ENCODE data around the gene PCDH18.

DNA sequence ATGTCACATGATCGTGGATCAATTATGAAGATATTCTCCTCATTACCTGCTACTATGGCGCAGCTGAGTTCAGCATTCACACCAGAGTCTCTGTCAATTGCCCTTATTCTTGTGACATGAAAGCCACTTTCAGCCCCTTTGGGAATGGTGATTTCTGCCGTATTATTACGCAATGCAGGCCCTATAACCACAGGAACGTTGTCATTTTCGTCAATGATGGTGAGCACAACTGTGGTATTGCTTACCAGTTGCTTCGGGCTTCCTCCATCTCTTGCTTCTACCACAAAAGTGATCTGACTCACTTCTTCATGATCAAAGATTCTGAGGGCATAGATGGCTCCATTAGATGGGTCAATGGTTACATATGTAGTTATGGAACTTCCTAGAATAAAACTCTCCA, 2.1 kb downstream of the PCDH18 start:
- no peak for TF ChIP-seq POLR2A (IDR thresholded peaks at IDR 0.05)
- TF ChIP-seq, protein P1, sequence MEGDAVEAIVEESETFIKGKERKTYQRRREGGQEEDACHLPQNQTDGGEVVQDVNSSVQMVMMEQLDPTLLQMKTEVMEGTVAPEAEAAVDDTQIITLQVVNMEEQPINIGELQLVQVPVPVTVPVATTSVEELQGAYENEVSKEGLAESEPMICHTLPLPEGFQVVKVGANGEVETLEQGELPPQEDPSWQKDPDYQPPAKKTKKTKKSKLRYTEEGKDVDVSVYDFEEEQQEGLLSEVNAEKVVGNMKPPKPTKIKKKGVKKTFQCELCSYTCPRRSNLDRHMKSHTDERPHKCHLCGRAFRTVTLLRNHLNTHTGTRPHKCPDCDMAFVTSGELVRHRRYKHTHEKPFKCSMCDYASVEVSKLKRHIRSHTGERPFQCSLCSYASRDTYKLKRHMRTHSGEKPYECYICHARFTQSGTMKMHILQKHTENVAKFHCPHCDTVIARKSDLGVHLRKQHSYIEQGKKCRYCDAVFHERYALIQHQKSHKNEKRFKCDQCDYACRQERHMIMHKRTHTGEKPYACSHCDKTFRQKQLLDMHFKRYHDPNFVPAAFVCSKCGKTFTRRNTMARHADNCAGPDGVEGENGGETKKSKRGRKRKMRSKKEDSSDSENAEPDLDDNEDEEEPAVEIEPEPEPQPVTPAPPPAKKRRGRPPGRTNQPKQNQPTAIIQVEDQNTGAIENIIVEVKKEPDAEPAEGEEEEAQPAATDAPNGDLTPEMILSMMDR (IDR thresholded peaks at IDR 0.05), result no peak
